DND-41 (cell line): ENCODE measurements around the gene TTLL3.

Source experiments
- CTCF ChIP-seq: IDR thresholded peaks from 2 replicates; pipeline ENCODE4 v1.5.1; 2012; ENCODE audit warnings: borderline replicate concordance, low read length, moderate library complexity, mild to moderate bottlenecking; ENCODE audit not compliant: poor library complexity, severe bottlenecking; ENCODE audit errors: extremely low read depth
- EZH2 ChIP-seq: IDR thresholded peaks from 3 replicates; pipeline ENCODE4 v1.6.1; 2012; ENCODE audit warnings: borderline replicate concordance, low read depth, mild to moderate bottlenecking, moderate library complexity, low read length, inconsistent platforms; ENCODE audit not compliant: severe bottlenecking

- TF ChIP-seq CTCF (no peak), EZH2 (no peak)
Measured at GRCh38 chr3:9791127-9791526, 18.9 kb upstream of the TTLL3 start.
